ENCODE results near the gene BPIFB2.
A peak's percentile ranks its signal among the peaks of the same experiment; 100 is the strongest.
"Not testable (repeated sequence)": the region's sequence is repeated elsewhere in the genome, so short reads cannot be mapped to it uniquely, and the experiment has no call there.

The BPIFB2 gene

GRCh38 chr20:32970115-32970972 is 37.2 kb upstream of the BPIFB2 start:
- DNase-seq (ENCODE audit: low read depth in 1 of 2, low spot score in 1 of 2), result no peak

- DNase-seq (ENCODE audit: low read depth in 1 of 2, low spot score in 1 of 2), result no peak
Observed at GRCh38 chr20:32970973-32971300, 36.6 kb upstream of the BPIFB2 start.

GRCh38 chr20:32971703-32972161 is 35.8 kb upstream of the BPIFB2 start:
- no peak for DNase-seq (ENCODE audit: low read depth in 1 of 2, low spot score in 1 of 2)

- DNase-seq (ENCODE audit: low read depth in 1 of 2, low spot score in 1 of 2), result peak; percentile 48 to 68
Observed at GRCh38 chr20:32972181-32973076, 35.1 kb upstream of the BPIFB2 start.

GRCh38 chr20:32973077-32973717 is 34.3 kb upstream of the BPIFB2 start:
- DNase-seq (ENCODE audit: low read depth in 1 of 2, low spot score in 1 of 2), result no peak

- DNase-seq (ENCODE audit: low read depth in 1 of 2, low spot score in 1 of 2), result not testable (repeated sequence)
Observed at GRCh38 chr20:32974204-32975064, 33.1 kb upstream of the BPIFB2 start.

- not testable (repeated sequence) for DNase-seq (ENCODE audit: low read depth in 1 of 2, low spot score in 1 of 2)
Observed at GRCh38 chr20:32975121-32975520, 32.4 kb upstream of the BPIFB2 start.

- no peak for DNase-seq (ENCODE audit: low read depth in 1 of 2, low spot score in 1 of 2)
Observed at GRCh38 chr20:32975698-32976674, 31.5 kb upstream of the BPIFB2 start.

GRCh38 chr20:32976746-32977145 is 30.8 kb upstream of the BPIFB2 start:
- DNase-seq (ENCODE audit: low read depth in 1 of 2, low spot score in 1 of 2), result no peak

GRCh38 chr20:32977281-32978008 is 30.1 kb upstream of the BPIFB2 start:
- DNase-seq (ENCODE audit: low read depth in 1 of 2, low spot score in 1 of 2), result no peak

GRCh38 chr20:32978009-32978335 is 29.5 kb upstream of the BPIFB2 start:
- DNase-seq (ENCODE audit: low read depth in 1 of 2, low spot score in 1 of 2), result no peak

- no peak for DNase-seq (ENCODE audit: low read depth in 1 of 2, low spot score in 1 of 2)
Observed at GRCh38 chr20:32979201-32979998, 28.1 kb upstream of the BPIFB2 start.

GRCh38 chr20:32980131-32980941 is 27.2 kb upstream of the BPIFB2 start:
- no peak for DNase-seq (ENCODE audit: low read depth in 1 of 2, low spot score in 1 of 2)

- no peak for DNase-seq (ENCODE audit: low read depth in 1 of 2, low spot score in 1 of 2)
Observed at GRCh38 chr20:32980990-32981389, 26.5 kb upstream of the BPIFB2 start.

GRCh38 chr20:32982617-32983458 is 24.7 kb upstream of the BPIFB2 start:
- DNase-seq (ENCODE audit: low read depth in 1 of 2, low spot score in 1 of 2), result no peak

- DNase-seq (ENCODE audit: low read depth in 1 of 2, low spot score in 1 of 2), result no peak
Observed at GRCh38 chr20:32983459-32984112, 23.9 kb upstream of the BPIFB2 start.

Measured in activated T-helper 1 cell treated with anti-CD3 and anti-CD28 coated beads, Interleukin-2, amount 50 U/mL, for 16 hours (primary cell).